HS-27A (cell line): ENCODE data around the gene GALNT1.

Experiments used
- DNase-seq: peaks from one replicate; pipeline ENCODE4 v3.0.0-alpha.2; 2012; ENCODE audit warnings: low read depth, missing footprints

GALNT1 gene

DNA sequence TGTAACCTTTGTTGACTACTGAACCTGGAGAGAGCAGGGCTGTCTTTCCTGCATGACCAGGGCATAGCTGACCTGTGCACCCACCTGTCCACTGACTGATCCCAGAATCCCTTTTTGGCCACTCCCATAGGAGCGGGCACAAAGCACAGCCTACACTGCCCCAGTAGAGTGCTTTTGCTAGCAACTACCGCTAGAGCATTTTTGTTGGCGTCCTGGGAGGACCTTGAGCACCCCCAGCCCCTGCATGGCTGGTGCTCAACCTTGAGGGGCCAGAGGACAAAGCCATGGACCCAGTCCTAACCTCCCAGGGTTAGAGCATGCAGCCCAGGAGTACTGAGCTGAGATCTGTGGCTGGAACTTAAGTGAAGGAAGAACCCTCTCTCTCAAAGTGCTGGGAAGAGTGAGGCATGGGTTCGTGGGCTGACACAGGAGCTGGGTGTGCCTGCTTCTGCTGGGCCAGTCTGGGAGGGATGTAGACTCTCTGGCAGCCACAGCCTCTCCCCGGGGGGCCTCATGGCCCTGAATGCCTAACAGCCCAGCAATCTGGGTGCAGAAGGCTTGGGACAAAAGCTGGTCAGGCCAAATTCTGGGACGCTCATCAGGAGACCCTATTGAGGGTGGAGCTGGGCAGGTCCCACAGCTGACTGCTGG lies 140.0 kb downstream of the GALNT1 start:
- DNase-seq, result no peak

DNA sequence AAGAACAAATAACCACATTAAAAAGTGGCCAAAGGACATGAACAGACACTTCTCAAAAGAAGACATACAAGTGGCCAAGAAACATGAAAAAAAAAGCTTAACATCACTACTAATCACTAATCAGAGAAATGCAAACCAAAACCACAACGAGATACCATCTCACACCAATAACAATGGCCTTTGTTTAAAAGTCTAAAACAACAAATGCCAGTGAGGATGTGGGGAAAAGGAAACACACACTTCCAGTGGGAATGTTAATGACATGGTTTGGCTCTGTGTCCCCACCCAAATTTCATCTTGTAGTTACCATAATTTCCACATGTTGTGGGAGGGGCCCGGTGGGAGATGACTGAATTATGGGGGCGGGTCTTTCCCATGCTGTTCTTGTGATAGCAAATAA lies 147.1 kb downstream of the GALNT1 start:
- no peak for DNase-seq

DNA sequence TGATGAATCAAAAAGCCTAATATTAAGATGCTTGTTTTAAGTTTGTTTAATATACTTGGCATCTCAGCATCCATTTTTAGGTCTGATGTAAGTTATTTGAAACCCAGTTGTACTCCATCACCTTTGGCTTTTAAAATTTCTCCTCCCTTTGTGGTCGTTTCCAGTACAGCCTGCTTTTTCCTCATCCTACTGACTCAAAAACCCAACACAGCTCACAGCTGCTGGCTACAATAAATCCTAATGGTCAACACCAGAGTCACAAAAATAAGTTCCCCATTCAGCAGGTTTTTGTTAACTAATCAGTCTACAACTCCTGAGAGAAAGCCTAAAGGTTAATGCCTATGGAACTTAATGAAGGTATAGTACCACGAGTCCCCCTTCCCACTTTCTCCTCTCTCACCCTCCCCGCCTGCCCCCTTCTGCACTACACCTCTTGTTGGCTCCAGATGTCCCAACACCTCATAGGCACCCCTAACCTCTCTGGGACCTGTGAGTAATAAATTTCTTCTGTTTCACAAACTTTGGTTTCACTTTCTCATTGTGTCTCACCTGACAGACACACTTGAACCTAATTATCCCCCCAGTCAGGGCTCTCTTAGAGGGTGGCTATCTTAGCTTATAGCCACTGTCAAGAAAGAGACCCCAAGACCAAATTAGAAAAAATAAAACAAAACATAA lies 148.6 kb downstream of the GALNT1 start:
- DNase-seq, result no peak

DNA sequence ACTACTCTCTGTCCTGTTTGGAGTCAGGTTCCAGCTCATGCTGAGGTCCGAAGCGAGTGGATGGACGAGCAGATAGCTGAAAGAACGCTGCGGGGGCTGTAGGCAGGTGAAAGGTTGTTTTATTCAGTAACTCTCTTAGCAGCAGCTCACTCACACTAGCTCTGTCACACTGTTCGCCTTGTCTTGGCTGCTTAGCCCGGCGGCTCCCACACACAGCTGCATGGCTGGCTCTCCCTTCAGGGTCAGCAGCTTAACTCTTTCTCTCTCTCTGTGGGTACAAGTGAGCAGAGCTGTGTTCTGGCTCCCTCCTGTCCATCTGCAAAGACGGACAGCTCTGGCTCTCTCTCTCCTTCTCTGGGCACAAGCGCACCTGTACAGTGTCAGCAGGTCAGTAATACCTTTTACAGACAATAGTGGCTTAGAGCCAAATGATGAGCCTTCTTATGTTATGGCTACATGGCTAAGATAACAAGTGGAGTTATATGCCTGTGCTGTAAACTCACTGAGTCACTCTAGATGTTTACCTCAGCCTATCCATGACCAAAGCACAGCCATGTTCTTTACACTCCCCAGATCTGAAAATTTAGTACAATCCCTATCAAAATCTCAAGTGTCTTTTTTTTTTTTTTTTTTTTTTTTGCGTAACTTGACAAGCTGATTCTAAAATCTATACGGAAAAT lies 149.3 kb downstream of the GALNT1 start:
- no peak for DNase-seq

DNA sequence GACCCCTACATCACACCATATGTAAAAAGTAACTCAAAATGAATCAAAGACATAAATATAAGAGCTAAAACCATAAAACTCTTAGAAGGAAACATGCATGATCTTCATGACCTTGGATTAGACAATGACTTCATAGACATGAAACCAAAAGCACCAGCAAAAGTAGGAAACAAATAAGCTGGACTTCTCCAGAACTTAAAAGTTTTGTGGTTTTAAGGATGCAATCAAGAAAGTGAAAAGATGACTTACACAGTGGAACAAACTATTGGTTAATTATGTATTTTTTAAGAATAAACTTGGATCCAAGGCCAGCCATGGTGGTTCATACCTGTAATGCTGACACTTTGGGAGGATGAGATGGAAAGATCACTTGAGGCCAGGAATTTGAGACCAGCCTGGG lies 150.2 kb downstream of the GALNT1 start:
- DNase-seq, result no peak

DNA sequence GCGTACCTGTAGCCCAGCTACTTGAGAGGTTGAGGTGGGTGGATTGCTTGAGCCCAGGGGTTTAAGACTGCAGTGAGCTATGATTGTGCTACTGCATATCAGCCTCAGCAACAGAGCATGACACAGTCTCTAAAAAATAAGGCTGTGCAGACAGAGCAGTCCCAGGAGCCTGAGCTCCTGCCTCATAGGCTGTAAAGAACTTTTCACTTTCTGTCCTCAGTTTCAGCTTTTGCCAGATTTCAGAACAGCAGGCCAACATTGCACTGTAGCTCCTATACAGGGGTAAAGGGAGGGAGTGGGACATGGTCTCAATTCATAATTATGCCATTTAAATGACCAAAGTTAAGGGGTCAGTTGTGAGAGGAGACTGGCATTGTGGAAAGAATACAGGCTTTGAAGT lies 150.6 kb downstream of the GALNT1 start:
- no peak for DNase-seq

DNA sequence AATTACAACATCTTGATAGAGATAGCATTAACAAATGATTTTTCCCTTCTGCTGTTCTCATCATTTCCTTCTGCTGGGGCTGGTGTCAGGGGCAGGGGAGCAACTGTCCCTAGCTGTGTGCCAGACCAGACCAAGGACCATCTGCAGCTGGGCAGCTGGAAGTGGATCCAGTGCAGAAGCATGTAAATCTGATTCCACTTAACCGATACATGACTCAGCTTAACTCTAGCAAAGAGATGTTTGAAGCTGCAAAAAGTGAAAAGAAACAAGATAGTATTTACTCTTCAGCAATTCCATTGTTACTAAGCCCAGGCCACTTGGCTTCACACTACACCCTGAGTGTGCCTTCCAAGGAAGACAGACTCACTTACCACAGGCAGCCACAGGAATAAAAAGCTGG lies 151.1 kb downstream of the GALNT1 start:
- no peak for DNase-seq

DNA sequence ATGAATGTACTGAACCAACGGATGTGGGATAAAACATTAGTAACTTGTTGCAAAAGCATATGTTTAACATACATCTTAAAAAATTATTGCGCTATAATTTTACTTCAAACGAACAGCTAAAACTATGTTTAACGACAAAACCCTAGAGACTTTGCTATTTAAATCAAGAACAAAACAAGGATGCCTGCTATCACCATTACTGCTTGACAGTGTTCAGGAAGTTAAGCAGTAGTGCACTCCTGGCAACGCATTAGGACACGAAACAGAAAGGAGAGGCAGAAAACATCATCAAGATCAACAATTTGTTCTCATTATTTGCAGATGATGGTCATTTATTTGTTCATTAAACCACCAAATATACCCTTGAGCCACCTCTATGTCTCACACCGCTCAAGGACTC lies 151.9 kb downstream of the GALNT1 start:
- no peak for DNase-seq

DNA sequence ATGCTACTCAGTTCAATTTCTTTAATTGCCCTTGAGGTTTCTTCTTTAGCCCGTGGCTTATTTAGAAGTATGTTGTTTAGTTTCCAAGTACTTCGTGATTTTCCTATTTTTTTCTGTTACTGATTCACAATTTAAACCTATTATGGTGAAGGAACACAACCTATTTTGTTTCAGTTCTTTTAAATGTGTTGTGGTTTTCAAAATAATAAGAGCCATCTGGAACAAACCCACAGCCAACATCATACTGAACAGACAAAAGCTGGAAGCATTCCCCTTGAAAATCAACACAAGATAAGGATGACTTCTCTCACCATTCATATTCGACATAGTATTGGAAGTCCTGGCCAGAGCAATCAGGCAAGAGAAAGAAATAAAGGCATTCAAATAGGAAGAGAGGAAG lies 155.2 kb downstream of the GALNT1 start:
- DNase-seq, result no peak

DNA sequence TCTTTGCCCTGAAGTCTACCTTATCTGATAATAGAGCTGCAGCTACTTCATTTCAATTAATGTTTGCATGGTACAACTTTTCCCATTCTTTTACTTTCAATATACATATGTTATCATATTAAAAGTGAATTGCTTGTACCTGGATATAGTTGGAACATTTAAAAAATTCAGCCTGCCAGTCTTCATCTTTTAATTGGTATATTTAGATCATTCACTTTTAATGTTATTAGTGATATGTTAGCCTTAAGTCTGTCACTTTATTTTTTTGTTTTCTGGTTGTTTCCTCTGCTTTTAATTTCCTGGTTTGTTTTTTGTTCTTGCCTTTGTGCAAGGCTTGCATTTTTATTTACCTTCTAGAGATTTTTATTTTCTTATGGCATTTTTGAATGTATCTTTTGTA lies 158.2 kb downstream of the GALNT1 start:
- no peak for DNase-seq

DNA sequence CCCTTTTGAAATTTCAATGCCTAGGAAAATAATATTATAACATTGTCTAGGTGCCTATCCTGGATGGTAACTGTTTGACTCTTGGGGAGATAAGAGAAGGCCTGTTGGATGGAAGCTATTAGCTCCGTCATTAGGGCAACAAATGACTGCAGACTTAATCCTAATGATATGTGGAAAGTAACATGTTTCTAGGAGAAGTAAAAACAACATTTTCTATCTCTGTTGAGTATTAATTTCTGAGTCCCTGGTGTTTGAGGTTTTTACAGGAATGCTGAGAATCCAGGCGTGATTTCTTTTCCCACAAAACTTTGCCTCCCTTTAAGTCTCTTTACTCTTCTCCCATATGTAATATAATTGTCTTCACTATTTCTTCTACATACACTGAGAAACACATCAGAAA lies 159.1 kb downstream of the GALNT1 start:
- no peak for DNase-seq

DNA sequence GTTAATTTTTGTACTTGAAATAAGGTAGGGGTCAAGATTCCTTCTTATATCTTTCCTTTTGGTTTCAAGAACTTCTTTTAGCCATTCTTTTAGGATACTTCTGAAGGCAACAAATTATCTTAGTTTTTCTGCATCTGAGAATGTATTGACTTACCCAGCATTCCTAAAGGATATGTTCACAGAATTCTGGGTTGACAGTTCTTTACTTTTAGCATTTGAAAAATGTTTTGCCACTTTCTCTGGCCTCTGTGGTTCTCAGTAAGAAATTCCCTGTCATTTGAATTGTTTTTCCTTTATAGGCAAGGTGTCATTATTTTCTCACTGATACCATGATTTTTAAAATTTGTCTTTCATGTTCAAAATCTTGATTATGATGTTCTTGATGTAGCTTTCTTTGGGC lies 162.4 kb downstream of the GALNT1 start:
- DNase-seq, result no peak

DNA sequence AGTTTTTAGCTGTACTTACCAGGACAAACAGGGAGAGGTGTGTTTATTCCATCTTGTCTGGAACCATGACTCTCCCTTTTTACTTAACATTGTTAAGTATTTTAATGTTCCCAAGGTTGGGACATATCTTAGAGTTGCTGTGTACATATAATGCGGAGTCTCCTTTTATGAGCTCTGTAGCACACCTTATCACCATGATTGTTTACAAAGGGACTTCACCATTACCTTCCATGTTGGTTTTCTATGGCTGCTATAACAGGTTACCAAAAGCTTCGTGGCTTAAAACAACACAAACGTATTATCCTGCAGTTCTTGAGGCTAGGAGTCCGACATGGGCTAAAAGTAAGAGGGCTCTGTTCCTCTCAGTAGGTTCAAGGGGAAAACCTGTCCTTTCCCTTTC lies 164.3 kb downstream of the GALNT1 start:
- DNase-seq, result no peak

DNA sequence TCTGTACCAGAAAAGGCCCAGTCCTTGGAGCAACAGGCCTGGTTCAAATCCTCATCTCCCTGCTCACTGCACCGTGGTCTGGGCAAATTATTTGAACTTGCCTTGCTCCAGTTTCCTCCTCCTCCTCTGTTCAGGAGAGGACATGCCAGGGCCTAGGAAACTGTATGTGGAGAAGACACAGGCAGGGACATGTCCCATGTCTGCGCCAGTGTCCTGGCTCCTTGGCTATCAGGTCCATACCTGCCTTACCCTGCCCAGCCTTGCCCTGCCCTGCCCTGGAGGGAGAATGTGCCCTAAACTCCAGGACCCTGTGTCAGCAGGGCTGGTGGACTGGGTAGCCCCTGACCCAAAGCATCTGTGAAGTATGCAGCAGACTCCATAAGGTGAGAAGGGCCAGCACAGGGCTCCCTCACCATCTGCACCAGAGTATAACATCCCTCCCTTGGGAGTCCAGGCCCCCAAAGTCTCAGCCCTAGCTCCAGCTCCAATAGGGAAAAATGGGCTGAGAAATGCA lies 165.3 kb downstream of the GALNT1 start:
- DNase-seq, result no peak

DNA sequence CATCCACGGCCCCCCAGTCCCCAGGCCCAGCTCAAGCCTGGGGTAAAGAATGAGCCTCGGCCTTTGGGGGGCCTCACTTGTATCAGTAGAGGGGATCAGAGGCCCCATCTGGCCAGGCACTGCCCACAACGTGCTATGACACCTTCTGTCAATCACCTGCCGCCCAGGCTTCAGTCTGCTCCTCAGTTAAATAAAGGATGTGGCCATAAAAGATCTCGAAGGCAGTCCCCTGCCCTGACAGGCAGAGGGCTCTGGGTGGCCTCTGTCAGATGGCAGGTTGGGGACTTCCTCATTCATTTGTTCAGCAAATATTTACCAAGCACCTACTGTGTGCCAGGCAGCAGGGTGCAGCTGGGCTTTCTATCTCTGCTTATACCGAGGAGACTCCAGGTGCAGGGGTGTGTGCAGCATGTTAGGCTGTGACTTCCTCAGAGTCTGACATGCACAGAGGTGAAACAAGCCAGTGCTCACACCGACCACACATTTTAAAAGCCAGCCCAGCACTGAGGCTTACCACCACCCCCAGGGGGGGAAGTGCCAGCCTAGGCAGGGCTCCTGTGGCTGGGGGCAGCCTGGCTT lies 166.4 kb downstream of the GALNT1 start:
- DNase-seq, result no peak

DNA sequence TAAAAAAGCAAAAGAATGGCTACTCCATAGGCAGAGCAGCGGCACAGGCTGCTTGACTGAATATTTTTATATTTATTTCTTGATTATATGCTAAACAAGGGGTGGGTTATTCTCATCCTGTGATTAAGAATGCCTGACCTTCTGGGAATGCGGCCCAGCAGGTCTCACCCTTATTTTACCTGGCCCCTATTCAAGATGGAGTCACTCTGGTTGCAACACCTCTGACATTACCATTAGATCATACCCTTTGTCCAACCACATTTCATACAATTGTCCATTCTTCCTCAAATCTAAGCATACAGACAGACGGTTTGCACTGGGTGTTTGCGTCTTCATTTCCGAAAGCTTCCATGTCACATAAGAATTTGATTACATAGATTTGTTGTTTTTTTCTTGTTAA lies 168.2 kb downstream of the GALNT1 start:
- DNase-seq, result no peak

DNA sequence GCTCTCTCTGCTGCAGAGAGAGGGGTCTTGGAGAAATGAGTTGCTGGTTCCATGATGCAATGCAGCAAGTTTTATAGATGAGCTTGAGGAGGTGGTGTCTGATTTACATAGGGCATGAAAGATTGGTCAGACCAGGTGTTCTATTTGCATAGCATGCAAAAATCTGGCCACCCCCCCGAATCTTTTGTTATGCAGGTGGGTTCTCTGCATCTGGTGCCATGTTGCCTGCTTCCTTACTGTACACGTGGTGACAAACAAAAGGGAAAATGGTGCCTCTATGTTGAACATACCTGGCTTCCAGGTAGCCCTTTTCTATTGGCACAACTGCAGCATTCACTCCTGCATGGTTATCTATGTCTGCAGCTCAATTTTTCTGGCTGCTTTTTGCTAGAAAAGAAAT lies 169.4 kb downstream of the GALNT1 start:
- DNase-seq, result no peak

DNA sequence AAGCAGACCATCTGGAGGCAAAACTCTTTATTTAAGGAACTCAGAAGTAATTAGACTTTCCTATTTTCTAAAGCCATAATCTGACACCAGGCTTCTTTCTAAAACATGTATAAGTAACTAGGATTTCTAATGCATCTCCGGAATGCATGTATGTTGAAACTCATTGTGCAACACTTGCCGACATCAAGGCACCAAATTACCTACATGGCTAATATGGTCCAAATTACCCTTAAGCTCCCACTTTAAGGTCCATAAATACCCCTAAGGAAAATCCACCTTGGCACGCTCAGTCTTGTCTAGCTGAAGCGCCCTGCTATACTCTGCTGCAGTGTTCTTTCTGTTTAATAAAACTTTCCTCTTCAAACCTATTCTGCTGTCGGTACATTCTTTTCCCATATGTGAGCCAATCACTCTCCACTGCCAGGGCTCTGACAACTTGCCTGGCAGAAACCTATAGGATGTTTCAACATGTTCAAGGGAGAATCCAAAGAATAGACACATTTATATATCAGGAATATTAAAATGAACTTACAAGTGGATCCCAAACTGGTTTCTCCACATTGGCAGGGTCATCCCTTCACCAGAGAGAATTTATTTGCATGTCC lies 171.9 kb downstream of the GALNT1 start:
- DNase-seq, result no peak

DNA sequence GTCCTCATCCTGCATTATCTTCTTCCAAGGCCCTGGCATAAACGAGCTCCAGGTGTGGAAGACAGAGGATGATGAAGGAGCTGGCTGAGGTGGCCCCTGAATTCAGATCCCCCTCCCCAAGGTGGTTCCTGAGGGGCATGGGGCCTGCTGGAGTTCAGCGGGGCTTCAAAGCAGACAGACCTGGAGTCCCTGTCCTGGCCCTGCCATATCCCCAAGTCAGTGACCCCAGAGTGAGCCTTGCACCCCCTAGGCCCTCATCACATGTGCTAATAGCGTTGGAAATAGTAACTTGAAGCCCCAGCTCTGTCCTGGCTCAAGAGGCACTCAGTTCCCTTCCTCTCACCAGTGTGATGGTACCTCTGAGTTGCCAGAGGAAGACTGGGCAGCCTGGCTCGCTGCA lies 172.9 kb downstream of the GALNT1 start:
- DNase-seq, result no peak

DNA sequence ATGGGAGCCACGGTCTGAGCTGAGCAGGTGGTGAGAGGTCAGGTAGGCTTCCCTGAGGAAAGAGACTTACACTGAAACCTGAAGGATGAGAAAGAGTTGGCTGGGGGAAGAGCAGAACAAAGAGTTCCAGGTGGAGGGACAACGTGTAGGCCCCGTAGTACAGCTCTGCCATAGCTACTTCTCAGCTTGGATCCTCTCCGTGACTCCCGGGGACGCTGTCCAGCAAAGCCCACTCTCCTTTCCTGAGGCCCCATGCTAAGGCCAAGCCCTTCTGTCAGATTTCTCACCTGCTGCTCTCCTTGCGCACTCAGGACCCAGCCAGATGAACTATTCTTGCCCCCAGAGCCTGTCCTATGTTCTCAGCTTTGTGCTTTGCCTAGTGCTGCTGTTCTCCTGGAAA lies 173.8 kb downstream of the GALNT1 start:
- DNase-seq, result no peak

DNA sequence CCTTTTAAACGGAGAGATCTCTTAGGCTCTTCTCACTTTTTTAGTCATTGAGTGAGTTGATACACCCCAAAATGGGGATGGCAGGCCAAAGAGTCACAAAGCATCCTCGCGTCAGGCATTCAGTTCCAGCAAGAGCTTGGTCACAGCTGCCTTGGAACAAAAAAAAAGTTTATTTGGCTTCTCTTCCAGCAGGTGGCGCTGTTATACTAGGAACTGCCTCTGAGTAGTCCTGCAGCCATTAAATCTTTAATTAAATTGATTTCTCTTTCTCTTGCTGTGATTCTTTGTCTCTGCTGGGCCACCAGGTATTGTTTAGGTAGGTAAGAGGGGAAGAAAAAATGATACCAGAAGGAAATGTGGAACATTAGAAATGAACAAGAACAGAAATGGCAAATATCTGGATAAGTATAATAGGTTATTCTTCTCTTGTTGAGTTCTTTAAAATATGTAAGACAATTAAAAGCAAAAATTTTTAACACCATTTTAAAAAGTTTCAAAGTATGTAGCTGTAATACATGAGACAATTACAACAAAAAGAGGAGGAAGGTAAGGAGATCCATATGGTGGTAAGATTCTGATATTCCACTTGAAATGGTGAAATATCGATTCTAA lies 175.1 kb downstream of the GALNT1 start:
- peak; percentile 22 for DNase-seq
